GM18870 (cell line): ENCODE measurements around the gene MYO7B.

Experiments used
- ATAC-seq: cut with Tn5 transposase; IDR thresholded peaks from one replicate; pipeline ENCODE4 v1.9.1; 2021; ENCODE audit warnings: moderate library complexity; ENCODE audit not compliant: unreplicated experiment

Gene MYO7B

GRCh38 chr2:127646487-127647241, 111.2 kb downstream of the MYO7B start:
- no peak for ATAC-seq

DNA sequence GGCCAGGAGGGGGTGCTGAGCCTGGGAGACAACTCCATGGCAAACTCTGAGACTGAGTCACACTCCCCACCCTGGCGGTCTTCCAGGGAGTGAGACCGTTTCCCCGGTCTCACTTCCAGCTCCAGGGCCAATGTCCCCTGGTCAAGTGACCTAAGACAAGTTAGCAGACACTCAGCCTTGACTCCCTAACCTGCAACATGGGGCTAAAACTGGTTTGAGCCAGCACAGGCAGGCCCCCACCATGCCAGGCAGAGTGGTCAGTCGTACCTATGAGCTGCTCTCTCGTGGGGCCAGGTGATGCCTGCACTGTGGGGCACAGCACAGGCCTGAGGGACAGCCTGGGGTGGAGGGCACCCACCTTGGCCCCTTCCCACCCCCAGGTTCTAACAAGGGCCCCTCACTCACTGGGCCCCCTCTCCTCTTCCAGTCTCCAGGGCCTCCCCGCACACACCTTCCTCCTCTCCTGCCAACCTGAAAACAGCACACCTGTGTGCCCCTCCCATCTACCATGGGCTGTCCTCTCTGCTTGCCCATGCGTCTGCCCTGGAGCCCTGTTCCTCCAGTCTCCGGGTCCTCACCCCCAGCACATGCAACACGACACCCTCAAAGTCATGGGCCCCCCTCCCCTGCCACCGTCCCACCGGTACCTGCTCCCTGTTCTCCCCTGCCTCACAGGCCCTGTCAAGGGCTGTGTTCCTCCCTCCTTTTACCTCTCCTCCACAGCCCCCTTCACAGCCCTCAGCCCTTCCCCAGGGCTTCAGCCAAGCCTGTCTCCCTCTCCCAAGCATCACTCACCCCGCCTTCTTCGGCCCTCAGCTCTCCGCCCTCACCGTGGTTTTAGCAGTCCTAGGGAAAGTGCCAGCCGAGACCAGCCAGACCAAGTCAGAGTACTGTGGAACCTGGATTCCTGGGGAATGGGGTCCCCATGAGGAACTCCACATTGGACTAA, 112.0 kb downstream of the MYO7B start:
- no peak for ATAC-seq

GRCh38 chr2:127648321-127648720, 112.8 kb downstream of the MYO7B start:
- ATAC-seq: no peak

DNA sequence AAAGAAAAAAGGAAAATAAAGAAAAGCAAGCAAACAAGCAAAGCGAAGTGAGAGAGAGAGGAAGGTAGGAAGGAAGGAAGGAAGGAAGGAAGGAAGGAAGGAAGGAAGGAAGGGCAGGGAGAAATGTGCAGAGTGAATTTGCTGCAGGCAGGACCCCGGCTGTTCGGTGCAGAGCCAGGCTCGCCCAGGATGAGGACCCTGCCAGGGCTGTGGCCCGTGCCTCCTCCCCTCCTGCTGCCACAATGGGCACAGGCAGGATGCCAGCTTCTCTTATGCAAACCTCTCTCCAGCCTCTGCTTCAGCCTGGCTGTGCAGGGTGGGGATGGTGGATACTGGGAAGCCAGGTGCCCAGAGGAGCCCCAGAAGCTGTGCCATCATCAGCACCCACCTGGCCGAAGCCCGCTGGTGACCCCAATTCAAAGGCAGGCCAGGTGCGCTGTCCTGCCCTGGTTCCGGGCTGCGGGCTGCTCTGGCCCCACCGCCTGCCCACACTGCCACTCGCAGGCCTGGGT, 113.7 kb downstream of the MYO7B start:
- ATAC-seq: no peak

GRCh38 chr2:127649684-127650040, 114.2 kb downstream of the MYO7B start:
- ATAC-seq: peak; percentile 60

DNA sequence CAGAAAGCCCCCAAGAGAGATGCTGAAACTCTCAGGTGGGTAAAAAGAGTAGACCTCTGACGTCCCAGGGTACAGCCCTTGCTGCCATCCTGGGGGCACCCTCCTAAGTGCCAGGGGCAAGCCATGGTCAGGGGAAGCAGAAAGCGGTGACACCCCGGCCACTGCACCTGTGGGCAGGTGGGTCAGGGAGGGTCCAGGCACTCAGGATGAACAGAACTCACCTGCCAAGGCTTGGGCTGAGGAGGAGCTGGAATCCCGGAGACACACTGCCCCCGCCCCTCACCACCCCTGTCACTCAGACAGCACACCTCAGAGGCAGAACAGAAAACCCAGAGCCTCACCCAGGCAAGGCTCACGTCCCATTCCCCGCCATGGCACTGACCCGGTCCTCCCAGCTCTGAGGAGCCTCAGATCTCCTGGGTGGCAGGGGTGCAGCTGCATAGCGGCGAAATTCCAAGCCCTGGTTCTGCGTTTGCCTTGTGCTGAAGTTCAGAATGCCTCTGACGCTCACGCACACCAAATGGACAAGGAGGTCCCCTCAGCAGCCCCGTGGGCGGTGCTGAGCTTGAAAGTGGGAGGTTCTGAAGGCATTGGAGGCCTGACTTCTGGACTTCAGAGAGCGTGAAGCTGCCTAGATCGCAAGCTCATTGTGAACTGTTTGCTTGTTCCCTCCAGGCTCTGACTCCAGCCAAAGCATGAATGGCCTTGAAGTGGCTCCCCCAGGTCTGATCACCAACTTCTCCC, 114.7 kb downstream of the MYO7B start:
- peak; percentile 15 for ATAC-seq

DNA sequence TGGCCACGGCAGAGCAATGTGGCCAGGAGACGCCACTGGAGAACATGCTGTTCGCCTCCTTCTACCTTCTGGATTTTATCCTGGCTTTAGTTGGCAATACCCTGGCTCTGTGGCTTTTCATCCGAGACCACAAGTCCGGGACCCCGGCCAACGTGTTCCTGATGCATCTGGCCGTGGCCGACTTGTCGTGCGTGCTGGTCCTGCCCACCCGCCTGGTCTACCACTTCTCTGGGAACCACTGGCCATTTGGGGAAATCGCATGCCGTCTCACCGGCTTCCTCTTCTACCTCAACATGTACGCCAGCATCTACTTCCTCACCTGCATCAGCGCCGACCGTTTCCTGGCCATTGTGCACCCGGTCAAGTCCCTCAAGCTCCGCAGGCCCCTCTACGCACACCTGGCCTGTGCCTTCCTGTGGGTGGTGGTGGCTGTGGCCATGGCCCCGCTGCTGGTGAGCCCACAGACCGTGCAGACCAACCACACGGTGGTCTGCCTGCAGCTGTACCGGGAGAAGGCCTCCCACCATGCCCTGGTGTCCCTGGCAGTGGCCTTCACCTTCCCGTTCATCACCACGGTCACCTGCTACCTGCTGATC, 115.4 kb downstream of the MYO7B start:
- no peak for ATAC-seq

- ATAC-seq: no peak
These were observed 115.9 kb downstream of the MYO7B start for GRCh38 chr2:127651381-127651809.

- ATAC-seq: no peak
These were observed 116.6 kb downstream of the MYO7B start for GRCh38 chr2:127651971-127652550.

- no peak for ATAC-seq
These were observed 117.4 kb downstream of the MYO7B start for GRCh38 chr2:127652786-127653357.

GRCh38 chr2:127653421-127654083, 118.1 kb downstream of the MYO7B start:
- ATAC-seq: no peak

DNA sequence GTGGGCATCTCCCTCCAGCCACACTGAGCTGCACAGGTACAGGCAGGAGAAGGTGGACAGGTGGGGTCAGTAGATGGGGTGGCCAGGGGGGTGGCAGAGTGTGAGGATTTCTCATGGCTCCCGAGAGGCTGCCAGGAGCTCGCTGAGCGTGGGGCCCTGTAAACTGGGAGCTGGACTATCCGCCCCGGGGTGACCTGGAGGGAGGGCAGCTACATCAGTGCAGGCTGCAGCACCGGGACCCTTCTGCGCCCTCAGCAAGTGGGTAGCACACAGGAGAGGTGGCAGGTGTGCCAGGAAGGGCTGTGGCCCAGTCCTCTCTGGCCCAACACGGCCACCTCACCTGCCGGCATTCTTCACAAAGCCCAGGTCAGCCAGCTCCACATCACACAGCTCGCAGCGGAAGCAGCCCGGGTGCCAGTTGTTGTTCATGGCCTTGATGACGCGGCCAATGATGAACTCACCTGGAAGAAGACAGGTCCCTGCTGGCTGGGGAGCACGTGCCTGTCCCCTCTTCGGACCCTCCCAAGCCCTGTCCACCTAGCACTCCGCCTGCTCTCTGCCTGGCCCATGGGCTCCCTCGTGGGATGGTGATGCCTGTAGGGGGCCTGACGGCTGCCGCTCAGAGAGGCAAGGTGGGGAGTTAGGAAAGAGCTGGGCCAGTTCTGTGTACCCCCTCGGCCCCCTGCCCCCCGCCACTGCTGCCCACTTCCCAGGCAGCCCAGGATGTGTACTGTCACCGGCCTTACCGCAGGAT, 118.8 kb downstream of the MYO7B start:
- ATAC-seq: no peak

- ATAC-seq: no peak
These were observed 119.3 kb downstream of the MYO7B start for GRCh38 chr2:127654838-127655175.

- no peak for ATAC-seq
These were observed 120.0 kb downstream of the MYO7B start for GRCh38 chr2:127655209-127656073.

- no peak for ATAC-seq
These were observed 121.2 kb downstream of the MYO7B start for GRCh38 chr2:127656569-127657231.

DNA sequence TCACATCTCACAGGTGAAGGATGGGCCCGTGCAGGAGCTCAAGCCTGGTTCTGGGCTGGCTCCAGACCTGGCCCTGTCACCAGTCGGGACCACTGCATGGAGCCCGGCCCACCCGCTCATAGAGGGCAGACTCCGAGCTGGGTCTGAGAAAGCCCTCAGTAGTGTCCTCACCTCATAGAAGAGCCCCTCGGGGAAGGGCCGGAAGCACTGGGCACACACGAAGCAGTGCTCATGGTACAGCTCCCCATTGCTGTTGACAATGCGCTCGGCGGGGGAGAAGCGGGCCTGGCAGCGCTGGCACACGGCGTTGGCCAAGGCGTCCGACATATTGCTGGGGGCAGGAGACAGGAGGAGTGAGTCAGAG, 121.7 kb downstream of the MYO7B start:
- no peak for ATAC-seq

GRCh38 chr2:127658146-127658545, 122.7 kb downstream of the MYO7B start:
- no peak for ATAC-seq
